PC-3 (cell line): Measurements from ENCODE around the gene FAM107B. TPM values are rescaled to one million over a fixed set of nuclear protein-coding genes. Genes with fewer than 3 reads are reported as not detected.
A peak's percentile ranks its signal among the peaks of the same experiment; 100 is the strongest.

Experiments used
- ATAC-seq: fragments of 200-7000 bp; cut with Tn5 transposase; 2 replicates; pipeline ENCODE4 v1.9.1; 2020; ENCODE audit warnings: mild to moderate bottlenecking, moderate library complexity
- BruUV-seq: library from RNA; stranded (reverse); fragments of 400-500 nt; replicated peaks from 2 replicates; lab custom pipeline; 2021; lab: Mats Ljungman, UMichigan
- CTCF ChIA-PET: fragments of 300-600 bp; sonication (Branson Sonifier 250); formaldehyde crosslinking; loops from one replicate; lab custom pipeline; 2022; ENCODE audit warnings: antibody characterized with exemption; lab: Charles Lee
- POLR2A ChIA-PET: fragments of 300-600 bp; sonication (Branson Sonifier 250); formaldehyde crosslinking; loops from one replicate; lab custom pipeline; 2022; ENCODE audit warnings: antibody characterized with exemption; ENCODE audit not compliant: unreplicated experiment; lab: Charles Lee
- DNase-seq: peaks from one replicate; pipeline ENCODE4 v3.0.0-alpha.2; 2015
- H2AFZ ChIP-seq: fragments of 300-600 bp; sonication (generic); 2 replicates; pipeline ENCODE4 v1.6.0; 2016; ENCODE audit warnings: antibody characterized with exemption, low read length
- H3F3A ChIP-seq: fragments of 300-600 bp; sonication (generic); one replicate; pipeline ENCODE4 v1.6.0; 2017; ENCODE audit warnings: antibody characterized with exemption, low read length, control low read depth, mild to moderate bottlenecking; ENCODE audit not compliant: unreplicated experiment
- H3K27ac ChIP-seq: fragments of 300-600 bp; sonication (generic); 2 replicates; pipeline ENCODE4 v1.5.1; 2016; ENCODE audit warnings: mild to moderate bottlenecking, low read length
- H3K27me3 ChIP-seq: fragments of 300-600 bp; sonication (generic); 2 replicates; pipeline ENCODE4 v1.6.1; 2016; ENCODE audit warnings: low read length, mixed read lengths
- H3K36me3 ChIP-seq: fragments of 300-600 bp; sonication (generic); 2 replicates; pipeline ENCODE4 v1.6.1; 2016; ENCODE audit warnings: low read depth, mixed run types, low read length, mixed read lengths
- H3K4me1 ChIP-seq: fragments of 300-600 bp; sonication (generic); 2 replicates; pipeline ENCODE4 v1.5.1; 2016; ENCODE audit warnings: low read length; ENCODE audit not compliant: insufficient read depth
- H3K4me2 ChIP-seq: fragments of 300-600 bp; sonication (generic); 2 replicates; pipeline ENCODE4 v1.6.0; 2016; ENCODE audit warnings: low read length
- H3K4me3 ChIP-seq: fragments of 300-600 bp; sonication (generic); 2 replicates; pipeline ENCODE4 v1.5.1; 2016; ENCODE audit warnings: mild to moderate bottlenecking, low read length, mixed read lengths
- H3K79me2 ChIP-seq: fragments of 300-600 bp; sonication (generic); 2 replicates; pipeline ENCODE4 v1.6.1; 2017; ENCODE audit warnings: low read length, mixed read lengths
- H3K9ac ChIP-seq: fragments of 300-600 bp; sonication (generic); 2 replicates; pipeline ENCODE4 v1.6.0; 2016; ENCODE audit warnings: mild to moderate bottlenecking, low read length
- H3K9me2 ChIP-seq: fragments of 300-600 bp; sonication (generic); replicated peaks from 2 replicates; pipeline ENCODE4 v1.6.1; 2016; ENCODE audit warnings: mixed run types, low read length, mixed read lengths
- H3K9me3 ChIP-seq: fragments of 300-600 bp; sonication (generic); 2 replicates; pipeline ENCODE4 v1.6.1; 2016; ENCODE audit warnings: low read length, mixed read lengths
- H4K20me1 ChIP-seq: fragments of 300-600 bp; sonication (generic); 2 replicates; pipeline ENCODE4 v1.6.1; 2016; ENCODE audit warnings: low read length, mixed read lengths
- CTCF ChIP-seq: fragments of 300-600 bp; sonication (generic); conservative IDR thresholded peaks from 2 replicates; pipeline ENCODE4 v1.5.1; 2017; ENCODE audit warnings: antibody characterized with exemption, low read depth, mild to moderate bottlenecking, low read length
- EZH2 ChIP-seq: fragments of 300-600 bp; sonication (generic); IDR thresholded peaks from one replicate; pipeline ENCODE4 v1.6.1; 2017; ENCODE audit warnings: antibody characterized with exemption, mild to moderate bottlenecking, low read length; ENCODE audit not compliant: unreplicated experiment
- EZH2phosphoT487 ChIP-seq: fragments of 300-600 bp; sonication (generic); IDR thresholded peaks from 2 replicates; pipeline ENCODE4 v1.6.1; 2018; ENCODE audit warnings: mild to moderate bottlenecking, antibody characterized with exemption, low read length, borderline replicate concordance
- intact Hi-C: fragments of 100-400 bp; cut with micrococcal nuclease; formaldehyde crosslinking; loops from 2 replicates; pipeline ENCODE4 v1.9.0; 2023
- total RNA-seq: library from RNA; depleted of rRNA; stranded (reverse); fragments of >200 nt; gene quantifications from 2 replicates; pipeline ENCODE4 v1.2.3, GENCODE V29; 2014

The FAM107B gene
- total RNA-seq, 1 experiment from 2014 or later = 36.6 TPM

GRCh38 chr10:14476641-14477407 lies 297.9 kb downstream of the FAM107B start:
- no peaks in the 10 kb centered on the region for H3K79me2 ChIP-seq
- no peak for TF ChIP-seq EZH2
- TF ChIP-seq CTCF = no peak
- no peak for TF ChIP-seq EZH2phosphoT487
- intact Hi-C loops = no loop called here
- ChIA-PET POLR2A (no interaction called here), CTCF (interaction anchor here (0.5 to 0.6 kb wide), 3 partner anchors 32 to 701 kb away, joined by 3 to 6 read pairs (median 4); no protein-coding TSS in a partner anchor)
- no TSS peak for BruUV-seq
- H3F3A ChIP-seq = no peaks in the 10 kb centered on the region
- no peak overlapping the region for H3K9ac ChIP-seq
- H3K9me2 ChIP-seq = no peaks in the 10 kb centered on the region
- no peaks in the 10 kb centered on the region for H3K9me3 ChIP-seq
- H3K27ac ChIP-seq = no peak overlapping the region
- no peaks in the 10 kb centered on the region for H3K27me3 ChIP-seq
- H3K4me1 ChIP-seq = no peaks in the 10 kb centered on the region
- no peaks in the 10 kb centered on the region for H3K36me3 ChIP-seq
- H3K4me3 ChIP-seq = no peak overlapping the region
- ATAC-seq (no peak), DNase-seq (peak; percentile 6)
- H4K20me1 ChIP-seq = no peaks in the 10 kb centered on the region
- H3K4me2 ChIP-seq = no peak overlapping the region
- H2AFZ ChIP-seq = no peak overlapping the region

DNA sequence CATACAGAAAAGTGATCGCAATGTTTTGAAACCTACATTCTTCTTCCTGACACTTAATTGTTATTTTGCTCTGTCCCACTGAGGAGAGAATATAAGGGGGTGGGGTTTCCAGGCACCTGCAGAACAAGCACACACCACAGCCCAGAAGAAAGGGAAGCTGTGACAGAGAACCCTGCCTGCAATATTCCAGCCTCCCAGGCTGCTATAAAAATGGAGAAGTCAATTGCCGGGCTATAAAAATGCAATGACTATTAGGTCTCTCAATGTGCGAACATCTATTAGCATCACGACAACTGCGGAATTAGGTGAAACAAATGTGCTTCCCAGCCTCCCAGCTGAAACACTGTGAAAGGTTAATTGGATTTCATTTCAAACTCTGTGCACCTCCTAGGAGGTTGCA lies 298.7 kb downstream of the FAM107B start:
- ChIA-PET POLR2A (no interaction called here), CTCF (no interaction called here)
- Histone ChIP-seq H4K20me1 (no peaks in the 10 kb centered on the region), H3K27ac (no peak overlapping the region), H3K27me3 (no peaks in the 10 kb centered on the region), H3K9ac (no peak overlapping the region), H3F3A (no peaks in the 10 kb centered on the region), H3K79me2 (no peaks in the 10 kb centered on the region), H3K9me3 (no peaks in the 10 kb centered on the region), H3K9me2 (no peaks in the 10 kb centered on the region), H3K36me3 (no peaks in the 10 kb centered on the region), H3K4me3 (no peak overlapping the region), H2AFZ (no peak overlapping the region), H3K4me1 (no peaks in the 10 kb centered on the region), H3K4me2 (no peak overlapping the region)
- ATAC-seq (no peak), DNase-seq (no peak)
- intact Hi-C loops = no loop called here
- no TSS peak for BruUV-seq
- TF ChIP-seq EZH2 (no peak), CTCF (no peak), EZH2phosphoT487 (no peak)

DNA sequence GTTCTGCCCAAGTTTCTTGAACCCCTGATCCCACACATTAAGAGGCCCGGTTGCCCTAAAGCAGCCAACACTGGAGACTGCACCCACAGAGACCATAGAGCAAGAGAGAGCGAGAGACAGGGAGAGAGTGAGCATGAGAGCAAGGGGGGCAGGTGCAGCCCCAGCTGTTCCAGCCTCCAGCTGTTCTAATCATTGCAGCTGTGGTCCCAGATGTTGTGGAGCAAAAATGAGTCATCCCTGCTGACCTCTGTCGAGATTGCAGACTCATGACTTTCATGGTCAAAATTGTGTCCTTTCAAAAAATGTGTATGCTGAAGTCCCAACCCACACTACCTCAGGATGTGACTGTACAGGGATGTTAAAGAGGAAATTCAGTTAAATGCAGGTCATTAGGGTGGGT lies 300.0 kb downstream of the FAM107B start:
- ATAC-seq = no peak
- CTCF ChIA-PET = no interaction called here

More for the DNA sequence above, 300.0 kb downstream of the FAM107B start:
- intact Hi-C loops = no loop called here
- no peak overlapping the region for H3K4me3 ChIP-seq
- no peaks in the 10 kb centered on the region for H3K79me2 ChIP-seq
- no peaks in the 10 kb centered on the region for H3F3A ChIP-seq
- no TSS peak for BruUV-seq
- no peaks in the 10 kb centered on the region for H3K9me2 ChIP-seq
- DNase-seq = no peak
- no peaks in the 10 kb centered on the region for H3K4me1 ChIP-seq
- H3K4me2 ChIP-seq = no peak overlapping the region
- H3K9ac ChIP-seq = no peak overlapping the region
- H3K36me3 ChIP-seq = no peaks in the 10 kb centered on the region
- TF ChIP-seq CTCF = no peak
- TF ChIP-seq EZH2 = no peak
- no peak for TF ChIP-seq EZH2phosphoT487
- no peaks in the 10 kb centered on the region for H3K9me3 ChIP-seq
- no peak overlapping the region for H2AFZ ChIP-seq
- no peaks in the 10 kb centered on the region for H4K20me1 ChIP-seq
- POLR2A ChIA-PET = no interaction called here
- no peak overlapping the region for H3K27ac ChIP-seq
- no peaks in the 10 kb centered on the region for H3K27me3 ChIP-seq
